ENCODE results near the gene PABPC1L.

- TF ChIP-seq CREB1 (IDR thresholded peaks at IDR 0.05; ENCODE audit: low read depth) (no peak), REST (IDR thresholded peaks at IDR 0.05; ENCODE audit: low read depth) (no peak), NFIC (IDR thresholded peaks at IDR 0.05) (no peak), TAF1 (IDR thresholded peaks at IDR 0.05; ENCODE audit: low read depth) (no peak), MAX (IDR thresholded peaks at IDR 0.05) (no peak), TEAD4 (IDR thresholded peaks at IDR 0.05) (no peak), YY1 (IDR thresholded peaks at IDR 0.05; ENCODE audit: low read depth) (no peak), TCF12 (IDR thresholded peaks at IDR 0.05; ENCODE audit: low read depth) (no peak), USF1 (IDR thresholded peaks at IDR 0.05) (no peak), RAD21 (IDR thresholded peaks at IDR 0.05; ENCODE audit: low read depth) (no peak), CEBPB (IDR thresholded peaks at IDR 0.05) (no peak), EP300 (IDR thresholded peaks at IDR 0.05; ENCODE audit: borderline replicate concordance) (no peak), ZBTB7A (IDR thresholded peaks at IDR 0.05; ENCODE audit: low read depth) (no peak)
Measured at GRCh38 chr20:44904377-44904776, 5.5 kb upstream of the PABPC1L start.

Data from Ishikawa (cell line).